Measurements from ENCODE around the gene AOPEP. TPM values are rescaled to one million over a fixed set of nuclear protein-coding genes. Genes with fewer than 3 reads are reported as not detected.

AOPEP gene
- total RNA-seq, 1 donor from 2014 or later, result 24.8 TPM

DNA sequence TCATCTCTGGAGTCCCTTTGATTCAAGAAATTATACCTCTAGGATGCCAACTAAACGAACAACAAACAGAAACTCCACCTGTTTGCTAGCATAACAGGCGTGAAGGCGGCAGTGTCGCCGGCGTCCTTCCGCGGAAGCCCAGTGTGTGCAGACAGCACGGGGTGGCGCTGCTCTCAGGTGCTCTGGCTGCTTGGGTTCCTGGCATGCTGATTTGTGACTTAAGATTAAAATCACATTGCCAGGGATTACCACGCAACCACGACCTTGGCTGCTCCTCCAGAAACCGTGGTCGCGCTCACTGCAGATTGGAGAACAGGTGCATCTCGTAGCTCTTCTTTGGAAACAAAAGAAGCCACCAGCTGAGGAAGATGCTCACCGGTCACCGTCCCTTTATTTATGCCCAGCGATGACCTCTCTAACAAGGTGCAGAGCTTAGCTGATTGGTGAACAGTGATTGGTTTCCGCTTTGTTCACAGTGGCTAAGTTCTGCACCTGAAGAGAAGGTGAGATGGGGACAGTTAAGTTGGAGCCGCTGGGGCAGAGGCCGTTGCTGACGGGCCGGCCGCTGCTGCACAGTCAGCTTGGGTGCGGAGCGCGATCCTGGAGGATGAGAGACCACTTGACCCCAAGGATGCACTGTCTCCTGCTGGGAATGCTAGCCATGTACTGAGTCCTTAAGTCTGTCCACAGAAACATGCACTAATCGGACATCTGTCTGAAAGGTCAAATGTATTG lies 358.7 kb downstream of the AOPEP start:
- peak overlapping the region; percentile 38 for H3K4me3 Mint-ChIP-seq
- TF ChIP-seq, protein P1, sequence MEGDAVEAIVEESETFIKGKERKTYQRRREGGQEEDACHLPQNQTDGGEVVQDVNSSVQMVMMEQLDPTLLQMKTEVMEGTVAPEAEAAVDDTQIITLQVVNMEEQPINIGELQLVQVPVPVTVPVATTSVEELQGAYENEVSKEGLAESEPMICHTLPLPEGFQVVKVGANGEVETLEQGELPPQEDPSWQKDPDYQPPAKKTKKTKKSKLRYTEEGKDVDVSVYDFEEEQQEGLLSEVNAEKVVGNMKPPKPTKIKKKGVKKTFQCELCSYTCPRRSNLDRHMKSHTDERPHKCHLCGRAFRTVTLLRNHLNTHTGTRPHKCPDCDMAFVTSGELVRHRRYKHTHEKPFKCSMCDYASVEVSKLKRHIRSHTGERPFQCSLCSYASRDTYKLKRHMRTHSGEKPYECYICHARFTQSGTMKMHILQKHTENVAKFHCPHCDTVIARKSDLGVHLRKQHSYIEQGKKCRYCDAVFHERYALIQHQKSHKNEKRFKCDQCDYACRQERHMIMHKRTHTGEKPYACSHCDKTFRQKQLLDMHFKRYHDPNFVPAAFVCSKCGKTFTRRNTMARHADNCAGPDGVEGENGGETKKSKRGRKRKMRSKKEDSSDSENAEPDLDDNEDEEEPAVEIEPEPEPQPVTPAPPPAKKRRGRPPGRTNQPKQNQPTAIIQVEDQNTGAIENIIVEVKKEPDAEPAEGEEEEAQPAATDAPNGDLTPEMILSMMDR (conservative IDR thresholded peaks at IDR 0.05), result no peak
- H3K27me3 Mint-ChIP-seq (ENCODE audit: low read depth), result peaks cover 2% of the 10 kb centered on the region
- peaks cover 9% of the 10 kb centered on the region for H3K36me3 Mint-ChIP-seq (ENCODE audit: low read depth)
- no peak for DNase-seq (ENCODE audit: low read depth, low spot score)
- no peaks in the 10 kb centered on the region for H3K9me3 Mint-ChIP-seq
- H3K27ac Mint-ChIP-seq (ENCODE audit: unreplicated experiment), result no peak overlapping the region
- peaks cover 81% of the 10 kb centered on the region for H3K4me1 Mint-ChIP-seq

DNA sequence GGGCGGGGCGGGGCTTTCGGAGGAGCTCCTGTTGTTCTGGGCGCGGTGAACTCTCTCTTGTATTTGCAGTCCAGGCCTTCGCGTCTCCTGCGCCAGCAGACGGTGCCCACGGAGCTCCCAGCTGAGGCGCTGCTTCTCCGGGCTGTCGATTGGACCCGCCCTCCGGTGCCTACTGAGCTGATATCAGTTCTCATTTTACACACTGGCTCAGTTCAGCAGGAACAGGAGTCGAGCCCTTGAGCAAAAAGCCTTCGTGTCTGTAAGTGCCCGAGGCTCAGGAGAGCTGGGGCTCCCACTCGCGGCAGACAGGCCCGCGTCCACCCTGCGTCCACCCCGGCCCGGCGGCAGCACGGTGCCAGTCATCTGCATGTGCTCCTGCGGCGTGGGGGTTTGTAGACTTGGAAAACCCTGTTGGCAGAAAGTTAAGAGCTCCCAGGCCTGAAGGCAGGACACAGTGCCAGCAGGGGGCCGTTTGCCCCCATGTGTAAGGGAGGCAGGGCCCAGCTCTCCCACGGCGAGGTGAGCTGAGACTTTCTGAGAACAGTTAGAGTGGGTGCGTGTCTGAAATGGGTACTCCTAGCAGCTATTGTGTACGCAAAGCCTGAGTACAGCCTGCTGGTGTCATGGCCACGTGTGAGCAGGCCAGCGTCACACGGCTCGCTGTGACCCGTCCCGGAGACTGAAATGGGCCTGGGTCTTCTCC lies 359.5 kb downstream of the AOPEP start:
- no peak for DNase-seq (ENCODE audit: low read depth, low spot score)
- H3K27me3 Mint-ChIP-seq (ENCODE audit: low read depth), result peaks cover 2% of the 10 kb centered on the region
- TF ChIP-seq, protein P1 (conservative IDR thresholded peaks at IDR 0.05), result no peak
- no peaks in the 10 kb centered on the region for H3K9me3 Mint-ChIP-seq
- H3K4me1 Mint-ChIP-seq, result peaks cover 81% of the 10 kb centered on the region
- peaks cover 9% of the 10 kb centered on the region for H3K36me3 Mint-ChIP-seq (ENCODE audit: low read depth)
- H3K27ac Mint-ChIP-seq (ENCODE audit: unreplicated experiment), result peak overlapping the region; percentile 44
- H3K4me3 Mint-ChIP-seq, result peak overlapping the region; percentile 38

DNA sequence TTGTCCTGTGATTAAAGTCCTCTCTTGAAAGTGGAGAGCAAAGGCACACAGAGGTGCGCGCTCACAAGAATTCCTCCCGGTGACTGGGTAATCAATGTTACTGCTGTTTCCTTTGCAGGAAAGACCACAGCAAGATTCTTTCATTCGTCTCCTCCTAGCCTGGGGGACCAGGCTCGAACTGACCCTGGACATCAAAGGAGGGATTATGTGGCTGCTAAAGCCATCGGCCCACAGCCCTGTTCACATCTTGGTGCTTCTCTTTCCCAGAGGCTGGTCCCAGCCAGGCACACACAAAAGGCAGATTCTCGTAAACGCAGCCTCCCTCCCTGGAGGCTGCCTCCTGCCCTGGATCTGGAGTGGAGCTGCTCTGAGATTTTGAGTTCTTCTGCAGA lies 360.1 kb downstream of the AOPEP start:
- Mint-ChIP-seq H3K27ac (ENCODE audit: unreplicated experiment) (peak overlapping the region; percentile 44), H3K4me3 (peak overlapping the region; percentile 38), H3K9me3 (no peaks in the 10 kb centered on the region), H3K27me3 (ENCODE audit: low read depth) (peaks cover 2% of the 10 kb centered on the region), H3K4me1 (peaks cover 81% of the 10 kb centered on the region), H3K36me3 (ENCODE audit: low read depth) (peaks cover 9% of the 10 kb centered on the region)
- no peak for DNase-seq (ENCODE audit: low read depth, low spot score)
- TF ChIP-seq, protein P1 (conservative IDR thresholded peaks at IDR 0.05), result no peak

DNA sequence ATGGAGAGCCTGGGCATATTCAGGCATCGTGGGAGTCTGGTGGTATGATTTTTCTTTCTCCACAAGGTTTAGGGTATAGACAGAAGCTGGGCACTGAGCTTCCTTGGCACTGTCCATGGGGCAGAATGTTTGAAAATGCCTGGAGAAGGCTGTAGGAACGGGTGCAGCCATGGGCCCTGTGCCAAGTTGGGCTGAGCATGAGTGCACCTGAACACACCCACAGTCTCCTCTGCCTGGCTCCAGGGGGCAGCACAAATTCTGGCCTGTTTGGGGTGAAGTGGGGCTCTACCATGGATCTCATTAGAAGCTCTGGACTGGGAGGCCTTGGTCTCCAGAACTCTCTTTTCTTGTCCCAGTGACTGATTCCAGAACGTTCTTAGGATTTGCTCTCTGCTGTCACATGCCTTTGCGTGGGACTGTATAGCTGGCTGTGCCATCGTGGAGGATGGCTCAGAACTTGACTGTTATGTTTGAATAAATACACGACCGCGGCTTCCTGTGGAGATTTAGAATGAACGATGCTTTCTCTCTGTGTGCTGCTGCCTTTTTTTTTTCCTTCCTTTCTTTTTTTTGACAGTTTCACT lies 361.3 kb downstream of the AOPEP start:
- Mint-ChIP-seq H3K27me3 (ENCODE audit: low read depth) (peaks cover 2% of the 10 kb centered on the region), H3K4me1 (peaks cover 80% of the 10 kb centered on the region), H3K9me3 (no peaks in the 10 kb centered on the region), H3K36me3 (ENCODE audit: low read depth) (peaks cover 11% of the 10 kb centered on the region), H3K4me3 (no peak overlapping the region), H3K27ac (ENCODE audit: unreplicated experiment) (no peak overlapping the region)
- no peak for DNase-seq (ENCODE audit: low read depth, low spot score)
- TF ChIP-seq, protein P1 (conservative IDR thresholded peaks at IDR 0.05), result no peak

DNA sequence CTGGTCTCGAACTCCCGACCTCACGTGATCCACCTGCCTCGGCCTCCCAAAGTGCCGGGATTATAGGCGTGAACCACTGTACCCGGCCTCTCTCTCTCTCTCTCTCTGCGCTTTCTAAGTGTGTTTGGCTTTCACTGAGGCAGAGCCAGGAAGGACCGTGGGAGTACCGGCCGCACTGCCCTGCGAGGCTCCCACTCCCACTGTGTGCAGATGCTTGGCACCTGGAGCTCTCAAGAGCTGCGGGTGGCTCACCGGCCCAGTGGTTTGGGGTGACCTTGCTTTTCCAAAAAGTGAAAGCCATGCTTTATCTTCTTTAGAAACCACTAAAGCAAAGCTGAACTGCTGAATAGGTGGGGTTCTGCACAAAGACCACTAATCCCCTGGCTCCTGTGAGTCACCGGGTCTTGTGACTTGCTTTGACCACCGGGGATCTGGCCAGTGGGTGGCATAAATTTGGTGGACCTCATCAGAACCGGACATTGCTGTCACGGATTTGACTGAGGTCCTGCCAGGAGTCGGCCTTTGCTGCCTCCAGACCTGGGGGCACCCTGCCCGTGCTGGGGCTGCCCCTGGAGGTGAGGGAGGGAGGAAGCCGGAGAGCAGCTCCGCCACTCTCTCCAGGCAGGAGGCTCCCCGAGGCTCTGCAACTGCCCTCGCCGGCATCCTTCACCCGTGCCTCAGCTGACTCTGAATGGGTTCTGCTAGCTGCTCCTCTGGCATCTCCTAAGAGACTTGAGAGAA lies 362.1 kb downstream of the AOPEP start:
- Mint-ChIP-seq H3K4me3 (peak overlapping the region; percentile 51), H3K27ac (ENCODE audit: unreplicated experiment) (peak overlapping the region; percentile 93), H3K27me3 (ENCODE audit: low read depth) (peaks cover 2% of the 10 kb centered on the region), H3K4me1 (peaks cover 81% of the 10 kb centered on the region), H3K36me3 (ENCODE audit: low read depth) (peaks cover 10% of the 10 kb centered on the region), H3K9me3 (no peaks in the 10 kb centered on the region)
- DNase-seq (ENCODE audit: low read depth, low spot score), result no peak
- TF ChIP-seq, protein P1 (conservative IDR thresholded peaks at IDR 0.05), result no peak
